Stimulated activated CD4-positive, alpha-beta T cell treated with anti-CD3 and anti-CD28 coated beads, Interleukin-4, amount 100 ng/mL, for 1 hour (primary cell): ENCODE results near the gene PACS2.

Experiments
- DNase-seq: peaks from one replicate; pipeline ENCODE4 v3.0.0-alpha.2; 2020

The PACS2 gene

DNA sequence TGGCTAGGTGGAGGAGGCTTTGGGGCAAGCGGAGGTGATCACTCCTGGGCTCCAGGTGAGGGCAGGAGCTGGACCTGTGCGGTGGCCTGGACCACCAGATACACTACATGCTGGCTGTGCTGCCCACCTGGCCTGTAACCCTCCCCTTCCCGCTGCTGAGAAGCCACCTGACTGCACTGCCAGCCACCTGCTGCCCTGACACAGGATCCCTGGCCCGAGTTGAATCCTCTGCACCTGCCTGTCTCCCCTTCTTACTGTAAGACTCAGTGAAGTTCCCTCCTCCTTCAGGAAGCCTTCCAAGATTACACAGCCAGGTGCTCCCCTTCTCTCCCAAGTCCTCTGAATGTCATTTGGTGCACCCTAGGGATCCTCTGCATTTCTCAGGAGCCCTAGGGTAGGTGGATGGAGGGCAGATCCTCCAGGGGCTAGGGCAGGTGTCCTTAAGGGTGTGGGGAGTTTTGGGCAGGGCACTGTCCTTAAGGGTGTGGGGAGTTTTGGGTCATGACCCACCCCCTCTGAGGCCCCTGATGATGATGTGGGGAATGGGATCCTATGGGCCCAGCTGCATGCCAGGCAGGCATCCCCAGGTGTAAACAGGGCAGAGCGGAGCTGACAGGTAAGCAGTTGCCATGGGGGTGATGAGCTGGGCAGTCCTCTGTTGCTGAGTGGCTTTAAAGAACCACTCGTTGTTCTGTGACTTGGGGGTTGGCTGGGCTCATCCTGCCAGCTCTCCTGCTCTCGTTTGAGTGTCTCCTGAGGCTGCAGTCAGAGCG lies 98.4 kb downstream of the PACS2 start:
- no peak for DNase-seq

DNA sequence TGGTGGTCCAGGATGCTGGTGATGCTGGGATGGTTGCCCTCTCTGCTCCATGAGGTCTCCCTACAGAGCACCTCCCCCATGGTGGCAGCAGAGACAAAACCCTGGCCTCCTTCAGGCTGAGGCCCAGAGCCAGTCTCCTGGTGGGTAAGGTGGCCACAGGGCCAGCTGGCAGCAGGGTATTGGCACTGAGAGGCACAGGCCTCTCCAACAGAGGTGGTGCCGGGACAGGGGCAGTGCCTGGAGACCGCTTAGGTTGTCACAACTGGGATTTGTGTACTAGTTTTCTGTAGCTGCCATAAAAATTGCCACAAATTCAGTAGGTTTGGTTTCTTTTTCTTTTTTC lies 99.0 kb downstream of the PACS2 start:
- DNase-seq: no peak

- DNase-seq: peak; percentile 77
These were observed 100.2 kb downstream of the PACS2 start for GRCh38 chr14:105414456-105415371.

GRCh38 chr14:105415481-105416428 lies 101.2 kb downstream of the PACS2 start:
- DNase-seq: no peak

DNA sequence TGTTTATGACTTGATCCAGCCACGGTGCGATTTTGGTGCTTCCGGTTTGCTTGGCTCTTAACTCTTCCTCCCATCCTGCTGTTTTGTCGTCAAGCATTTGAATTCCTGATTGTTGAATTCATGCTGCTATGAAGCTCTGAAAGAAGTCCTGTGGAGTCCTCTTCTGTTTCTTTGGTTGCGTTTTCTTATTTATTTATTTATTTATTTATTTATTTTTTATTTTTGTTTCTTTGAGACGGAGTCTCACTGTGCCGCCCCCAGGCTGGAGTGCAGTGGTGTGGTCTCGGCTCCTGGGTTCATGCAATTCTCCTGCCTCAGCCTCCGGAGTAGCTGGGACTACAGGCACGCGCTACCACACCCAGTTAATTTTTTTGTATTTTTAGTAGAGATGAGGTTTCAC lies 102.1 kb downstream of the PACS2 start:
- DNase-seq: no peak

GRCh38 chr14:105417690-105418121 lies 103.2 kb downstream of the PACS2 start:
- DNase-seq: no peak

GRCh38 chr14:105418269-105419194 lies 104.0 kb downstream of the PACS2 start:
- DNase-seq: no peak

DNA sequence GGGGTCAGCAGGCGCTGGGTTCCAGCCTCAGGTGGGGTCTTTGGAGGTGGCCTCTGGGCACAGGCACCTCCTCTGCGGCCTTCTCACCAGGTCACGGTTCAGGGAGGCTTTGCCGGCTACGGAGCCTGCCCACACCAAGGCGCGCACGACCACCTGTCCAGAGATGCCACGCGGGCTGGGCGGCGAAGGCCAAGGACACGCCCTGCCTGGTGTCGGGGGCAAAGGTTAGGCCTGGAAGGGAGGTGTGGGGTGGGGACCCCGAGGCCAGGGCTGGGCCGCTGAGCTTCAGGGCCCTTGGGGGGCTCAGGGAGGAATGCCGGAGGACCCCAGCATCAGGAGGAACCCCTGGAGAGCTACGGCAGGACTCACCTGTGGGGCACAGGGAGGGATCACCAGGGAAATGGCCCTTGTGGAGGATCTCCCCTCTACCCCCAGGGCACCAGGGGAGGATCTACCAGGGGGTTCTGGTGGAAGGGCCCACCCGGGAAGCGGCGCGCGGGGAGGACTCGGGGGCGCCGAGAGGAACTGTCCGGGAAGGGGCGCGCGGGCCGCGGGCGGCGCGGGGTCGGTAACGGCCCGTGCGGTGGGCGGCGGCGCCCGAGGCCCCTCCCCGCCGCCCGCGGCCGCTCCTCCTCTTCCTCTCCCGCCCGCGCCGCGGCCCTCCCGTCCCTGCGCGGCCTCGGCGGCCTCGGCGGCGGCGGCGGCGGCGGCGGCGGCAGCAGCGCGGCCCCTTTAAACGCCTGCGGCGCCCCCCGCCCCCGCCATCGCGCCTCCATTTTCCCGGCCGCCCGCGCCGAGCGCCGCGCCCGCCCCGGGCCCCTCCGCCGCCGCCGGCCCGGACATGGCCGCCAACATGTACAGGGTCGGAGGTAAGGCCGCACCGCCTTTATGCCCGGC lies 104.9 kb downstream of the PACS2 start, which contains the start of gene MTA1:
Gene MTA1, plus strand, starts transcription at position 633 of the 897 bp plus-strand sequence. Its CDS starts 209 bp downstream, at position 842.
- peak; percentile 66 for DNase-seq

DNA sequence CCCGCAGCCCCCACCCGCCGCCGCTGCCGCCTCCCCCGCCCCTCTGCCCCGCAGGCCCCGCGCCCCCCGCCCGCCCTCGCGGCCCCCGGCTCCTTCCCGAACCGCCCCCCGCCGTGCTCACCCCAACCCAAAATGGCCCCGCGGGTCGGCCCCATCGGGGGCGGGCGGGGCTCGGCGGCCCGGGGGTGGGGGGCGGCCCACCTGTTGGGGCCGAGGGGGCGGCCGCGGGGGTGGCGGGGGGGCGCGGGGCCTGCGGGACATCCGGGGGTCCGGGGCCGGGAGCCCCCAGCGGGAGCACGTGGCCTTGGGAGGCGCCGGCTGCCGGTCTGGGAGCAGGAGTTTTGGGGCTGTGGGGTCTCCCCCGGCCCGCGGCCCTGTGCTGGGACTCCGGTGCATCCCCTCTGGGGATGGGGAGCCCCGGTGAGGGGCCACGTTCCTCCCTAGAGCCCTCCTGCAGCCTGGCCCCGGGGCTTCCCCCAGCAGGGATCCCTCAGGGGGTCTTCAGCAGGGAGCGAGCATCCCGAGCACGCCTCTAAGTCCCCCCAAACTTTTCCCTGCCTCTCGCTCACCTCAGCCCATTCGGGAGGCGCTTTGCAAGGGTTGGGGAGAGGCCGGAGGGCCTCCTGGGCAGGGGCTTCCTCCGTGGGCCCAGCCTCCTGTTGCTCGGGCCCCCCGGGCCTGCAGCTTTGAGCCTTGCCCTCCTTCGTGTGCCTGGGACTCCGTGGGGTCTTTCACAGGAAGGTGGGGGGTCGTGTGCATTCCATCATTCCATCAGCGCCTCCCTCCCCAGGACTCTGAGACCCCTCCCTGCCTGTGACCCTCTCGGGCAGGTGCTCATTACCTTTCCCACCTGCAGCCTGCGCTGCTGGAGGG lies 105.8 kb downstream of the PACS2 start:
- peak; percentile 32 for DNase-seq

GRCh38 chr14:105420974-105421674 lies 106.6 kb downstream of the PACS2 start:
- no peak for DNase-seq

DNA sequence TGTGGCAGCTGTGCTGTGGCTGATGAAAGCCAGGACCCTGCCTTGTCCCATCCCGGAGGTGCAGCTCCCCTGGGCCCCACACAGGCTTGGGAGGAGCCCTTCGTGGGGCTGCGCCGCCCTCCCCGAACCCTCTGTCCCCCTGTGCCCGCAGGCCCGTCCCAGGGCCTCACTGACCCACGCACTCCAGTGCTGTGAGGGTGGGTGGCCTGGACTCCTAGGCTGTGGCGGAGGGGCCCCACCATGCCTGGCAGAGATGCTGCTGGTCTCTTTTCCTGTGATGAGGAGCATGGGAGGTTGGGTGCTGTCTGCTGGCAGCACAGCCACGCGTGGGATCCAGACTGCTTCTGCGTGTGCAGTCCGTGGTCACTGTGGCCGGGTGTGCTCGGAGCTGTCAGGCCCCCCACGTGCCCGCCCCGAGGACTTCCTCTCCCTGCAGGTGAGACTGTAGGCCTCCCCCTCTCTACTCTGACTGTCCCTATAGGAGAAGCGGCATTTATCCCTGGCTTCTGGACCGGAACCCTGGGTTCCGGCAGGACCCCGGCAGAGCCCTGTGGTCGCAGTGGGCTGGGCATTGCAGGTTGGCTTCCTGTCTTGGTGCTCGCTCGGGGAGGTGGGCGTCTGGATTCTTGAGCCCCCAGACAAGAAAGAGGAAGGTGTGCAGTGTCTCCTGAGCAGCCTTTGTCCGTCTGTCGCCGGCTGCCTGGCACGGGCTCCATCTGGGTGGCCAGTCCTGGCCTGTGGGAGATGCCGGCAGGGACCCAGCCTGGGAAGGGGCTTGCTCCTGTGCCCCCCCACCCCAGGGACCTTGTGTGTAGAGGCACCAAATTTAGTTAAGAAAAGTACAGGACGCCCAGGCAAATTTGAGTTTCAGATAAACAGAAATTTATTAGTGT lies 107.4 kb downstream of the PACS2 start:
- no peak for DNase-seq

- no peak for DNase-seq
These were observed 108.3 kb downstream of the PACS2 start for GRCh38 chr14:105422695-105423487.

DNA sequence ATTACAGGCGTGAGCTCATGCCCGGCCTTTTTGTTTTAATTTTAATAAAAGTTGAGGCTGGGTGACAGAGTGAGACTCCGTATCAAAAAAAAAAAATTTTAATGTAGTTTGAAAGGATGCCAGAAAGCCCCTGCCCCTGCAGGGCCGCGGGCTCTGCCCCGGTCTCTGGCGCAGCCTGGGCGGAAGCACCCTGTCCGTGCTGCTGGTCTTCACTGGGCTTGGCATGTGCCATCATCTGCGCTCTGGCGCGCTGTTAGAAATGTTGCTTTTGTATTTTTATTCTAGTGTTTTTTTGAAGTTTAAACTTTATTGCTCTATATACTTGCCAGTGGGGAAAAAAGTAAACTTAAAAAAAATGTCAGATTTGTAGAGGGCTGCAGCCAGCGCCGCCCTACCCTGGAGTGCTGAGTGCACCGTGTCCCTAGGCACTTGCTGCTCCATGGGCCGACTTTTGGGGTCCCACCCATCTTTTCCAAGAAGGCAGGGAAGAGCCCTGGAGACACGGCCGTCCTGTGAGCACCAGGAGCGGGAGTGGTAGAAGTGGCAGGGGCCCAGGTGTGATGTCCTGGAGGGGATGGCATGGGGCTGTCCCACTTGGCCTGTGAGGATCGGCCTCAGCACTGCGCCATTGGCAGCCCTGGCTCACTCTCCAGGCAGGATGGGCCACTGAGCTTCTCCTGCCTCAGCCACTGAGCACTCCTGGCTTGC lies 109.1 kb downstream of the PACS2 start:
- DNase-seq: no peak

GRCh38 chr14:105424861-105425260 lies 110.3 kb downstream of the PACS2 start:
- no peak for DNase-seq

GRCh38 chr14:105425823-105426247 lies 111.3 kb downstream of the PACS2 start:
- DNase-seq: no peak
